Type B pancreatic cell (in vitro differentiated cells): ENCODE measurements around the gene TAC4. TPM values are rescaled to one million over a fixed set of nuclear protein-coding genes. Genes with fewer than 3 reads are reported as not detected.

Experiments used
- DNase-seq: peaks from one replicate; pipeline ENCODE4 v3.0.0; 2021; ENCODE audit warnings: mixed read lengths; ENCODE audit not compliant: unreplicated experiment; ENCODE audit errors: extremely low spot score
- H3K27ac Mint-ChIP-seq: 2 replicates; pipeline ENCODE4 v1.8.0; 2021; ENCODE audit warnings: mild to moderate bottlenecking, mixed read lengths
- H3K27me3 Mint-ChIP-seq: 2 replicates; pipeline ENCODE4 v1.8.0; 2021; ENCODE audit warnings: mixed read lengths
- H3K36me3 Mint-ChIP-seq: 2 replicates; pipeline ENCODE4 v1.8.0; 2021; ENCODE audit warnings: mixed read lengths
- H3K4me1 Mint-ChIP-seq: one replicate; pipeline ENCODE4 v1.8.0; 2021; ENCODE audit warnings: mixed read lengths; ENCODE audit not compliant: unreplicated experiment
- H3K4me3 Mint-ChIP-seq: 2 replicates; pipeline ENCODE4 v1.8.0; 2021; ENCODE audit warnings: mild to moderate bottlenecking, mixed read lengths
- H3K9me3 Mint-ChIP-seq: 2 replicates; pipeline ENCODE4 v1.8.0; 2021; ENCODE audit warnings: mixed read lengths
- CTCF ChIP-seq: fragments of 200-600 bp; sonication (generic); conservative IDR thresholded peaks from 2 replicates; pipeline ENCODE4 v1.5.0; 2021; ENCODE audit warnings: antibody characterized with exemption, mild to moderate bottlenecking
- total RNA-seq: library from RNA; stranded (reverse); gene quantifications from 2 replicates; pipeline ENCODE4 v1.2.1, GENCODE V29; 2021; ENCODE audit warnings: low replicate concordance

TAC4 gene
- total RNA-seq, 1 donor from 2014 or later: not detected

- Mint-ChIP-seq H3K27ac (peak overlapping the region; percentile 61), H3K4me3 (peak overlapping the region; percentile 86), H3K27me3 (peaks cover 77% of the 10 kb centered on the region), H3K4me1 (peaks cover 13% of the 10 kb centered on the region), H3K36me3 (peaks cover 3% of the 10 kb centered on the region), H3K9me3 (no peaks in the 10 kb centered on the region)
- DNase-seq: no peak
- no peak for TF ChIP-seq CTCF
Measured at GRCh38 chr17:49850218-49850610, 2.3 kb upstream of the TAC4 start.

GRCh38 chr17:49848739-49849138 lies 870 bp upstream of the TAC4 start:
- no peak for TF ChIP-seq CTCF
- H3K4me1 Mint-ChIP-seq: peaks cover 13% of the 10 kb centered on the region
- peak overlapping the region; percentile 7 for H3K4me3 Mint-ChIP-seq
- peaks cover 68% of the 10 kb centered on the region for H3K27me3 Mint-ChIP-seq
- no peaks in the 10 kb centered on the region for H3K9me3 Mint-ChIP-seq
- DNase-seq: no peak
- H3K27ac Mint-ChIP-seq: no peak overlapping the region
- peaks cover 3% of the 10 kb centered on the region for H3K36me3 Mint-ChIP-seq

GRCh38 chr17:49846938-49847712 lies 744 bp downstream of the TAC4 start:
- no peak for TF ChIP-seq CTCF
- Mint-ChIP-seq H3K4me3 (no peak overlapping the region), H3K27me3 (peaks cover 51% of the 10 kb centered on the region), H3K4me1 (peaks cover 19% of the 10 kb centered on the region), H3K36me3 (peaks cover 3% of the 10 kb centered on the region), H3K9me3 (no peaks in the 10 kb centered on the region), H3K27ac (no peak overlapping the region)
- no peak for DNase-seq

GRCh38 chr17:49845321-49845720 lies 2.5 kb downstream of the TAC4 start:
- peaks cover 36% of the 10 kb centered on the region for H3K27me3 Mint-ChIP-seq
- no peak for TF ChIP-seq CTCF
- no peaks in the 10 kb centered on the region for H3K9me3 Mint-ChIP-seq
- H3K4me3 Mint-ChIP-seq: no peak overlapping the region
- H3K4me1 Mint-ChIP-seq: peaks cover 14% of the 10 kb centered on the region
- no peak for DNase-seq
- no peak overlapping the region for H3K27ac Mint-ChIP-seq
- H3K36me3 Mint-ChIP-seq: peaks cover 3% of the 10 kb centered on the region

- DNase-seq: no peak
- peaks cover 23% of the 10 kb centered on the region for H3K27me3 Mint-ChIP-seq
- peaks cover 14% of the 10 kb centered on the region for H3K4me1 Mint-ChIP-seq
- TF ChIP-seq CTCF: peak; percentile 45
- H3K4me3 Mint-ChIP-seq: no peak overlapping the region
- peaks cover 3% of the 10 kb centered on the region for H3K36me3 Mint-ChIP-seq
- peak overlapping the region; percentile 34 for H3K27ac Mint-ChIP-seq
- no peaks in the 10 kb centered on the region for H3K9me3 Mint-ChIP-seq
Measured at GRCh38 chr17:49843774-49844350, 4.0 kb downstream of the TAC4 start.
